ENCODE results near the gene BEX4. TPM values are rescaled to one million over a fixed set of nuclear protein-coding genes. Genes with fewer than 3 reads are reported as not detected.
"Not testable (repeated sequence)": the region's sequence is repeated elsewhere in the genome, so short reads cannot be mapped to it uniquely, and the experiment has no call there.

Gene BEX4, protein sequence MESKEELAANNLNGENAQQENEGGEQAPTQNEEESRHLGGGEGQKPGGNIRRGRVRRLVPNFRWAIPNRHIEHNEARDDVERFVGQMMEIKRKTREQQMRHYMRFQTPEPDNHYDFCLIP
- total RNA-seq (100 to 1,000 TPM in 1 of 2 donors, 10 to 100 TPM in 1; 92.5 to 106 TPM), polyA plus RNA-seq (ENCODE audit: insufficient read length in 2 of 2) (100 to 1,000 TPM; 251 to 293 TPM)
- long read RNA-seq, donor 1, transcript BEX4-201 (2 exons, 1,066 nt), result minor isoform, 20 of 228 reads
- long read RNA-seq, donor 1, transcript BEX4-202 (3 exons, 1,328 nt), result major isoform, 190 of 228 reads
- long read RNA-seq, donor 1, partial matches to known transcripts, result 7 of 228 reads
- long read RNA-seq, donor 1, other reads (novel, unspliced or antisense), result 11 of 228 reads
- long read RNA-seq, donor 2, transcript BEX4-201 (2 exons, 1,066 nt), result minor isoform, 5 of 233 reads
- long read RNA-seq, donor 2, transcript BEX4-202 (3 exons, 1,328 nt), result major isoform, 74 of 233 reads
- long read RNA-seq, donor 2, partial matches to known transcripts, result 31 of 233 reads
- long read RNA-seq, donor 2, other reads (novel, unspliced or antisense), result 123 of 233 reads
- long read RNA-seq, donor 3, transcript BEX4-202 (3 exons, 1,328 nt), result major isoform, 83 of 87 reads
- long read RNA-seq, donor 3, partial matches to known transcripts, result 0 of 87 reads
- long read RNA-seq, donor 3, other reads (novel, unspliced or antisense), result 0 of 87 reads
- long read RNA-seq, donor 4, transcript BEX4-202 (3 exons, 1,328 nt), result major isoform, 87 of 153 reads
- long read RNA-seq, donor 4, partial matches to known transcripts, result 57 of 153 reads
- long read RNA-seq, donor 4, other reads (novel, unspliced or antisense), result 7 of 153 reads

DNA sequence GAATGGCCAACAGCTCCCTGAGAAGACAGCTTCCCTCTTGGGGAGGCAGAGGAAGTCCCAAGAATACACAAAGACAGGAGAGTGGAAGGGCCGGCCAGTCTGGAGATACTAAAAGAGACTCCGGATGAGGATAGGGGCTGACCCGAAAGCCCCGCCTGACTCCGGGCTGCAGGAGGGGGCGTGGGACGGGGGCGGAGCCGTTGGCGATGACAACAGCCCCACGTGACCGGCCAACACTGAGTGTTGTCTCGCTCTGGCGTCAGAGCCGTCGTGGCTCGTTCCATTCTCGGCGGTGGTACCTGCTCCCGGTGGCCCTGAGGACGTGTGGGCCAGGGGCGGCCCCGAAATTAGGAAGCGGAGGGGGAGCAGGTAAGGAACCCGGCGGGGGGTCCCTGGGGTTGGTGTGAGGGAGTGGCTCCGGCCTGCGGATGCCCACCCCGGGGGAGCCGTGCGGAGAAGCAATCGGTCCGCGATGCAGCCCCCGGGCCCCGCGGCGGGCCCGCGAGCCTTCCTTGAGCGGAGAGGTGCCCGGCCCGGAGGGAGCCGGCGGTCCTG lies at the start of gene BEX4:
BEX4 (plus strand) TSS at position 239 of the 555 bp plus-strand sequence. CDS start 1,046 bp downstream, outside the sequence.
- Histone ChIP-seq H3K36me3 (ENCODE audit: control insufficient read depth, insufficient read depth, low read length) (no peaks in the 10 kb centered on the region), H3K4me1 (ENCODE audit: control insufficient read depth, insufficient read depth, low read length) (no peaks in the 10 kb centered on the region), H3K9me3 (ENCODE audit: control insufficient read depth, insufficient read depth, low read length) (no peaks in the 10 kb centered on the region), H3K4me3 (ENCODE audit: low read depth, low read length) (peak within 1 kb of the TSS; percentile 48), H3K27ac (ENCODE audit: low read depth, low read length) (peak within 1 kb of the TSS; percentile 79), H3K27me3 (ENCODE audit: control insufficient read depth, insufficient read depth, low read length) (peaks cover 4% of the 10 kb centered on the region)
- 25% methylated on average over 45 of the region's 45 CpGs for WGBS (ENCODE audit: insufficient coverage)
- DNase-seq (ENCODE audit: low read depth in 4 of 6, low spot score in 6 of 6), result peak; percentile 47 to 94 (median 64)

DNA sequence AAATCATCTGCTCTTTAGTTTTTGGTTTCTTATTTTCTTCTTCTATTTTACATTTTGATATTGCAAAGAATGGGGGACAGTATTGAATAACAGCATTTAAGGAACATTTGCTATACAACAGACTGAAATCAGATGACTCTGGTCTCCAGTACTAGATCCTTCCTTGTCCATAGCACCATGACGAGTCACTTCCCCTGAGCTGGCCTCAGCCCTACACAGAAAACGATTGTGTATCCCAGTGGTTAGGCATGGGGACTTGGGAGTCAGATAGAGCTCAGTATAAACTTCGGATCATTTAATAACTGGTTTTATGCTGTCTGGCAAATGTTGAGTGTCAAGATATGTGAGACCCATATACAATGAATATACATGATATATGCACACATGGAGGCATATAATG lies 44.7 kb upstream of the BEX4 start:
- no peak for DNase-seq (ENCODE audit: low read depth in 4 of 6, low spot score in 6 of 6)
- H3K36me3 ChIP-seq (ENCODE audit: control insufficient read depth, insufficient read depth, low read length), result no peaks in the 10 kb centered on the region
- WGBS (ENCODE audit: insufficient coverage), result no CpG with 5 or more reads among the region's 3 CpGs
- H3K9me3 ChIP-seq (ENCODE audit: control insufficient read depth, insufficient read depth, low read length), result no peaks in the 10 kb centered on the region
- H3K27me3 ChIP-seq (ENCODE audit: control insufficient read depth, insufficient read depth, low read length), result no peaks in the 10 kb centered on the region
- H3K4me1 ChIP-seq (ENCODE audit: control insufficient read depth, insufficient read depth, low read length), result no peaks in the 10 kb centered on the region
- no peak overlapping the region for H3K4me3 ChIP-seq (ENCODE audit: low read depth, low read length)
- no peak overlapping the region for H3K27ac ChIP-seq (ENCODE audit: low read depth, low read length)

DNA sequence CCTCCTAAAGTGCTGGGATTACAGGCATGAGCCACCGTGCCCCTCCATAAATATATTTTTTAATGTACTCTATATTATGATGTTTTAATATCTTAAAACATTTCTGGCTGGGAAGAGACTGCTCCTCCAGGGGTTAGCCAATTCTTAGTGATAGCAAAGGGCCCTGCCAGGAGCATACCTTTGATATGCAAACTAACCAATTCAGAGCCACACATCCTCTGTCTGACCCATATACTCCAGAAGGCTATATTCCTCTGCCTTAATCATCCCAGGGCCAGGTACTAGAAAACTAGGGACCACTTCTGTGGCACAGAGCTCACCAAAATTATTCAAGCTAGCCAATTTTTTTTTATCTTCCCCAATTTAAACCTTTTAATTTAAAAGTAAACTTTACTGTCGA lies 43.6 kb upstream of the BEX4 start:
- no peak overlapping the region for H3K4me3 ChIP-seq (ENCODE audit: low read depth, low read length)
- DNase-seq (ENCODE audit: low read depth in 4 of 6, low spot score in 6 of 6), result no peak
- H3K4me1 ChIP-seq (ENCODE audit: control insufficient read depth, insufficient read depth, low read length), result no peaks in the 10 kb centered on the region
- no peak overlapping the region for H3K27ac ChIP-seq (ENCODE audit: low read depth, low read length)
- WGBS (ENCODE audit: insufficient coverage), result no CpG with 5 or more reads among the region's 2 CpGs
- no peaks in the 10 kb centered on the region for H3K36me3 ChIP-seq (ENCODE audit: control insufficient read depth, insufficient read depth, low read length)
- no peaks in the 10 kb centered on the region for H3K9me3 ChIP-seq (ENCODE audit: control insufficient read depth, insufficient read depth, low read length)
- no peaks in the 10 kb centered on the region for H3K27me3 ChIP-seq (ENCODE audit: control insufficient read depth, insufficient read depth, low read length)

DNA sequence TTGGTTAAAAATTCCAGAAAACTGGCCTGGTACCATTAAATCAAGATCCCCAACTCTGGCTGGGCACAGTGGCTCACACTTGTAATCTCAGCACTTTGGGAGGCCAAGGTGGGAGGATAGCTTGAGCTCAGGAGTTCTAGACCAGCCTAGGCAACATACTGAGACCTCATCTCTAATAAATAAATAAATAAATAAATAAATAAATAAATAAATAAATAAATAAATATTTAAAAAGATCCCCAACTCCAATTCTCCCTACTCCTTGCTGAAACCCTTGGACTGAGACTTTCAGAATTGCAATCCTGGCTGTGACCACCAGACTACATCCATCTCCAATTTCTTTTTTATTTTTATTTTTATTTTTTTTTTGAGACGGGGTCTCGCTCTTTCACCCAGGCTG lies 39.7 kb upstream of the BEX4 start:
- not testable (repeated sequence) for H3K27me3 ChIP-seq (ENCODE audit: control insufficient read depth, insufficient read depth, low read length); H3K4me1 ChIP-seq (ENCODE audit: control insufficient read depth, insufficient read depth, low read length); H3K9me3 ChIP-seq (ENCODE audit: control insufficient read depth, insufficient read depth, low read length); H3K27ac ChIP-seq (ENCODE audit: low read depth, low read length); H3K4me3 ChIP-seq (ENCODE audit: low read depth, low read length); H3K36me3 ChIP-seq (ENCODE audit: control insufficient read depth, insufficient read depth, low read length); DNase-seq (ENCODE audit: low read depth in 4 of 6, low spot score in 6 of 6)
- 80% methylated on average over 1 of the region's 2 CpGs for WGBS (ENCODE audit: insufficient coverage)

DNA sequence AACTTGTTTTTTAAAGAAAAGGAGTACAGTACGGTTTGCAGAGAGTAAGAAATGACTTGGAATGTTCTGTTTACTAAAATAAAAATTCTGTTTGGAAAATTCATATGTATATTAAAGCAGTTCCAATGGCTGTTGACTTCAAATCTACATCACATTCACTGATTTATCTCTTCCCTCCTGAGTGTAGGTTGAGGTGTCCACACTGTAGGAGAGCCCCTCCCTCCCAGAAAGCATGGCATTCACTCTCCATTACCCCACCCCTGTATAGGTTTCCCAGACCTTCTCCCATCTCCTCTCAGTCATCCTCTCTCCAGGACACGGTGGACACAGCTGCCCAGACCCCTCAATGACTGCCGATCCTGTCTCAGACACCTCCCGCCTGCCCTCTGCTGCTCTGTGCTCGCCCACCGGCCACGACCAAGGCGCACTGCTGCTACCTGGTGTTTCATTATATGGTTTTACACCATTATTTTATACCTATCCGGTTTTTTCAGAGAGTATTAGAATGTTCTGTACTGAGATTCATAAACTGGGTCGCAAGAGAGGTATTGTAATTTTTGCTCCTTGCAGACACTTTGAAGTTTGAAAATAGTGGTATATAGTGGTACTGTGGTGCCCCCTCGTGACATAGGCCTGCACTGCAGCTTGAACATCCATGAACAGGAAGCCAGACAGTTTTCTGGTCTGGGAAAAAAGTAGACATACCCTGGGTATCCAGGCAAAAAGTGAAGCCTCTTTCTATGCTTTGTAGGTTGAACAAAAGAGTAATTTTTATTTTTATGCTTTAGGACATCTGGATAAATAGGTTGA lies 38.8 kb upstream of the BEX4 start:
- peak in 5 of 6 donors; percentile 19 to 88 (median 45) for DNase-seq (ENCODE audit: low read depth in 4 of 6, low spot score in 6 of 6)
- H3K27ac ChIP-seq (ENCODE audit: low read depth, low read length), result no peak overlapping the region
- no peaks in the 10 kb centered on the region for H3K4me1 ChIP-seq (ENCODE audit: control insufficient read depth, insufficient read depth, low read length)
- H3K27me3 ChIP-seq (ENCODE audit: control insufficient read depth, insufficient read depth, low read length), result peaks cover 2% of the 10 kb centered on the region
- H3K36me3 ChIP-seq (ENCODE audit: control insufficient read depth, insufficient read depth, low read length), result no peaks in the 10 kb centered on the region
- H3K9me3 ChIP-seq (ENCODE audit: control insufficient read depth, insufficient read depth, low read length), result no peaks in the 10 kb centered on the region
- WGBS (ENCODE audit: insufficient coverage), result 0% methylated on average over 2 of the region's 11 CpGs
- H3K4me3 ChIP-seq (ENCODE audit: low read depth, low read length), result no peak overlapping the region

DNA sequence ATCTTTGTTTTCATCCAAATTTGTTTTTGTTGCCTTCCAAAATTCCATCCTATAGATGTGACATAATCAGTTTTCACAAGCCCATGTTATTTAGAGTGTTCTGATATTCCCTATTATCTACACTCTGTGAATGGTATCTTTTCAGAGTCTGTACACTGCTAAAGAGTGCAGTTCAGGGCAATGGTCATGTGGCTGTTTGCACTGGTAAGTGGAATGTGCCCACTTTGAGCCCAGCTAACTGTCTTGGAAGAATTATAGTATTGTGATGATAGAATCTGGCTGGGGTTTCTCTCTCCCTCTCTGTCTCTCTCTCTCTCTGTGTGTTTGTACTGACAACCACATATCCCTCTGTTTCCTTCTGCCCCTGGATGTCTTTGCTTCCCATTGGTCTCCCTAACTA lies 37.4 kb upstream of the BEX4 start:
- DNase-seq (ENCODE audit: low read depth in 4 of 6, low spot score in 6 of 6), result no peak
- no peaks in the 10 kb centered on the region for H3K36me3 ChIP-seq (ENCODE audit: control insufficient read depth, insufficient read depth, low read length)
- no peaks in the 10 kb centered on the region for H3K4me1 ChIP-seq (ENCODE audit: control insufficient read depth, insufficient read depth, low read length)
- H3K27me3 ChIP-seq (ENCODE audit: control insufficient read depth, insufficient read depth, low read length), result peaks cover 2% of the 10 kb centered on the region
- H3K27ac ChIP-seq (ENCODE audit: low read depth, low read length), result no peak overlapping the region
- H3K4me3 ChIP-seq (ENCODE audit: low read depth, low read length), result no peak overlapping the region
- no peaks in the 10 kb centered on the region for H3K9me3 ChIP-seq (ENCODE audit: control insufficient read depth, insufficient read depth, low read length)

DNA sequence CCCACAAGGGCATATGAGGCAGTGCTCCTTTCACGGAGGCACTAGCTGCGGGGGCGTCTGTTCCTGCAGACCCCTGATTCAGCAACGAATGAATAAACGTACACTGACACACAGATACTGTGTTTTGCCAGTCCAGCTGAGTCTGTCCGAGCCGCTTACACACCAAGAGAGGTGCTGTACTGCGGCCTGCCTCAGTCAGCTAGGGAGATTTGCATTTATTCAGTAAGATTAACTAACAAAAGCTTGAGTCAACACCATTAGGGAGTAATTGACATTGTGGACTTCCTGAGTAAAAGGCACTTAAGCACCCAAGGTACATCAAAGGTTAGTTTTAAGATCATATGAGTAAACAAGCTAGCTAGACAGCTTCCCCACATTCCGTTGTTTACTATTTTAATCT lies 31.0 kb upstream of the BEX4 start:
- Histone ChIP-seq H3K4me3 (ENCODE audit: low read depth, low read length) (no peak overlapping the region), H3K27me3 (ENCODE audit: control insufficient read depth, insufficient read depth, low read length) (peaks cover 13% of the 10 kb centered on the region), H3K27ac (ENCODE audit: low read depth, low read length) (no peak overlapping the region), H3K9me3 (ENCODE audit: control insufficient read depth, insufficient read depth, low read length) (no peaks in the 10 kb centered on the region), H3K4me1 (ENCODE audit: control insufficient read depth, insufficient read depth, low read length) (no peaks in the 10 kb centered on the region), H3K36me3 (ENCODE audit: control insufficient read depth, insufficient read depth, low read length) (no peaks in the 10 kb centered on the region)
- WGBS (ENCODE audit: insufficient coverage), result 11% methylated on average over 5 of the region's 9 CpGs
- DNase-seq (ENCODE audit: low read depth in 4 of 6, low spot score in 6 of 6), result no peak

DNA sequence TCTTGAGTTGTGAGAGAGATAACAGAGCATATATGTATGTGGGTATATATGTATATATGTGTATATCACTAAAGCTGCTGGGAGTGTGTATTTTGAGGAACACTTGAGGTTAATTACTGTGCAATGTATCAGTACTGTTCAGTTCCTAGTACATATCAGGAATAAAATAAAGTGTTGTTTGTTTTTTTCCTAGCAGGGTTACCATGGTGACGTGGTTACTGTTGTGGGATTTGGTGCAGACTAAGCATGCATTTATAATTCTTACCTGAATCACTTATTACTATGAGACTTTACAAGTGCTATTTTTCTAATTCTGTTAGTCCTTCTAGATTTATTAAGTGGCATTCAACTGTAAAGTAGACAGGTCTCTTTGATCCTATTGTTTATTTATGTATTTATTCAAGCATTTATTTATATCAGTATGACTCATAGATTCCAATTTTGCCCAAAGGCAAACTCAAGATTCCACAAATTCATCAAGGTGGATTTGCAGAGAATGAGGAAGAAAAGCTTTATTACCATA lies 26.9 kb upstream of the BEX4 start:
- DNase-seq (ENCODE audit: low read depth in 4 of 6, low spot score in 6 of 6), result peak in 2 of 6 donors; percentile 3 to 68
- no peaks in the 10 kb centered on the region for H3K4me1 ChIP-seq (ENCODE audit: control insufficient read depth, insufficient read depth, low read length)
- no peak overlapping the region for H3K27ac ChIP-seq (ENCODE audit: low read depth, low read length)
- H3K4me3 ChIP-seq (ENCODE audit: low read depth, low read length), result no peak overlapping the region
- peaks cover 11% of the 10 kb centered on the region for H3K27me3 ChIP-seq (ENCODE audit: control insufficient read depth, insufficient read depth, low read length)
- WGBS (ENCODE audit: insufficient coverage), result no CpG with 5 or more reads among the region's 1 CpG
- no peaks in the 10 kb centered on the region for H3K36me3 ChIP-seq (ENCODE audit: control insufficient read depth, insufficient read depth, low read length)
- no peaks in the 10 kb centered on the region for H3K9me3 ChIP-seq (ENCODE audit: control insufficient read depth, insufficient read depth, low read length)

DNA sequence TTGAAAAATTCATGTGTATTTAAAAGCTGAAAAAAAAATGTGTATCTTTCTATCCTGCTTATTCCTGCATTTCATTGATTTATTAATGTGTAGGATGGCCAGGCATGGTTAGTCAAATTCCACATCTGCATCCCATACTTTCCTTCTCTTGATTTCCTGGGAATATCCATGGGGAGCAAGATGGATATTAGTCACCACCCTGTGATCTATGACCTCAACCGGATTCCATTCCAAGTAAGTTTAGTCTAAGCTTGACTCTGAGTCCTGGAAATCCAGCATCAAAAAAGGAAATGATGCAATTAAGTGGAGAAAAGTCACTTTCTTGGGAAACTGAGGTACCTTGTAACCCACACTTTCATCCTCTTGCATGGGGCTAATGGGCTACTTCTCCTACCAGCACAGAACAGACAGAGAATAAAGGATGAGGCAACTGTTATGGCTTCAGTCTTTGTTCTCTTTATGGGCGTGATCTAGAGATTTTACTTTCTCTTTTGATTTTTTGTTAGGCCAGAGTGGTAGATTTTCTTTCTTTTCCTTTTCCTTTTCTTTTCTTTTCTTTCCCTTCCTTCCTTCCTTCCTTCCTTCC lies 17.1 kb upstream of the BEX4 start:
- no CpG with 5 or more reads among the region's 2 CpGs for WGBS (ENCODE audit: insufficient coverage)
- no peak overlapping the region for H3K4me3 ChIP-seq (ENCODE audit: low read depth, low read length)
- DNase-seq (ENCODE audit: low read depth in 4 of 6, low spot score in 6 of 6), result no peak

More for the DNA sequence above, 17.1 kb upstream of the BEX4 start:
- no peaks in the 10 kb centered on the region for H3K9me3 ChIP-seq (ENCODE audit: control insufficient read depth, insufficient read depth, low read length)
- no peaks in the 10 kb centered on the region for H3K4me1 ChIP-seq (ENCODE audit: control insufficient read depth, insufficient read depth, low read length)
- no peak overlapping the region for H3K27ac ChIP-seq (ENCODE audit: low read depth, low read length)
- no peaks in the 10 kb centered on the region for H3K27me3 ChIP-seq (ENCODE audit: control insufficient read depth, insufficient read depth, low read length)
- H3K36me3 ChIP-seq (ENCODE audit: control insufficient read depth, insufficient read depth, low read length), result no peaks in the 10 kb centered on the region

Measured in spinal cord (tissue), 10 donors.